ENCODE measurements around the gene UBAP2.
"Not testable (repeated sequence)": the region's sequence is repeated elsewhere in the genome, so short reads cannot be mapped to it uniquely, and the experiment has no call there.

UBAP2 gene

GRCh38 chr9:33972698-33973097 lies 76.0 kb downstream of the UBAP2 start:
- H3K9ac ChIP-seq (ENCODE audit: low read depth, low read length) = no peak overlapping the region
- no peaks in the 10 kb centered on the region for H3K9me3 ChIP-seq (ENCODE audit: control insufficient read depth, insufficient read depth, low read length)
- H3K36me3 ChIP-seq (ENCODE audit: insufficient read depth, low read length) = peaks cover 7% of the 10 kb centered on the region; the same call in 1 of the 2 replicates
- H3K4me1 ChIP-seq (ENCODE audit: insufficient read depth, low read length) = no peaks in the 10 kb centered on the region

- H3K9ac ChIP-seq (ENCODE audit: low read depth, low read length) = no peak overlapping the region
- H3K9me3 ChIP-seq (ENCODE audit: control insufficient read depth, insufficient read depth, low read length) = no peaks in the 10 kb centered on the region
- H3K36me3 ChIP-seq (ENCODE audit: insufficient read depth, low read length) = no peaks in the 10 kb centered on the region
- no peaks in the 10 kb centered on the region for H3K4me1 ChIP-seq (ENCODE audit: insufficient read depth, low read length)
These were observed 84.5 kb downstream of the UBAP2 start for GRCh38 chr9:33964086-33964768.

- not testable (repeated sequence) for H3K4me1 ChIP-seq (ENCODE audit: insufficient read depth, low read length); H3K36me3 ChIP-seq (ENCODE audit: insufficient read depth, low read length); H3K9ac ChIP-seq (ENCODE audit: low read depth, low read length); H3K9me3 ChIP-seq (ENCODE audit: control insufficient read depth, insufficient read depth, low read length)
These were observed 86.2 kb downstream of the UBAP2 start for GRCh38 chr9:33962468-33962867.

GRCh38 chr9:33959725-33960124 lies 89.0 kb downstream of the UBAP2 start:
- Histone ChIP-seq H3K9me3 (ENCODE audit: control insufficient read depth, insufficient read depth, low read length) (no peaks in the 10 kb centered on the region), H3K4me1 (ENCODE audit: insufficient read depth, low read length) (no peaks in the 10 kb centered on the region), H3K36me3 (ENCODE audit: insufficient read depth, low read length) (peaks cover 13% of the 10 kb centered on the region), H3K9ac (ENCODE audit: low read depth, low read length) (no peak overlapping the region)

GRCh38 chr9:33956544-33956943 lies 92.1 kb downstream of the UBAP2 start:
- H3K36me3 ChIP-seq (ENCODE audit: insufficient read depth, low read length) = peaks cover 13% of the 10 kb centered on the region
- no peak overlapping the region for H3K9ac ChIP-seq (ENCODE audit: low read depth, low read length)
- H3K9me3 ChIP-seq (ENCODE audit: control insufficient read depth, insufficient read depth, low read length) = no peaks in the 10 kb centered on the region
- H3K4me1 ChIP-seq (ENCODE audit: insufficient read depth, low read length) = no peaks in the 10 kb centered on the region

- no peak overlapping the region for H3K9ac ChIP-seq (ENCODE audit: low read depth, low read length)
- H3K36me3 ChIP-seq (ENCODE audit: insufficient read depth, low read length) = peaks cover 8% of the 10 kb centered on the region
These were observed 96.6 kb downstream of the UBAP2 start for GRCh38 chr9:33952066-33952465.

GRCh38 chr9:33950371-33950770 lies 98.3 kb downstream of the UBAP2 start:
- H3K4me1 ChIP-seq (ENCODE audit: insufficient read depth, low read length) = no peaks in the 10 kb centered on the region
- no peak overlapping the region for H3K9ac ChIP-seq (ENCODE audit: low read depth, low read length)
- no peaks in the 10 kb centered on the region for H3K9me3 ChIP-seq (ENCODE audit: control insufficient read depth, insufficient read depth, low read length)
- peaks cover 9% of the 10 kb centered on the region for H3K36me3 ChIP-seq (ENCODE audit: insufficient read depth, low read length)

More at GRCh38 chr9:33952066-33952465, 96.6 kb downstream of the UBAP2 start:
- H3K9me3 ChIP-seq (ENCODE audit: control insufficient read depth, insufficient read depth, low read length) = no peaks in the 10 kb centered on the region
- no peaks in the 10 kb centered on the region for H3K4me1 ChIP-seq (ENCODE audit: insufficient read depth, low read length)

- Histone ChIP-seq H3K36me3 (ENCODE audit: insufficient read depth, low read length) (peaks cover 27% of the 10 kb centered on the region), H3K4me1 (ENCODE audit: insufficient read depth, low read length) (peaks cover 12% of the 10 kb centered on the region; the same call in 1 of the 2 replicates), H3K9ac (ENCODE audit: low read depth, low read length) (no peak overlapping the region), H3K9me3 (ENCODE audit: control insufficient read depth, insufficient read depth, low read length) (no peaks in the 10 kb centered on the region)
These were observed 101.7 kb downstream of the UBAP2 start for GRCh38 chr9:33946779-33947535.

- peaks cover 30% of the 10 kb centered on the region for H3K36me3 ChIP-seq (ENCODE audit: insufficient read depth, low read length)
- no peaks in the 10 kb centered on the region for H3K9me3 ChIP-seq (ENCODE audit: control insufficient read depth, insufficient read depth, low read length)
- peaks cover 12% of the 10 kb centered on the region; the same call in 1 of the 2 replicates for H3K4me1 ChIP-seq (ENCODE audit: insufficient read depth, low read length)
- H3K9ac ChIP-seq (ENCODE audit: low read depth, low read length) = no peak overlapping the region
These were observed 105.3 kb downstream of the UBAP2 start for GRCh38 chr9:33943389-33943788.

GRCh38 chr9:33942471-33943083 lies 106.1 kb downstream of the UBAP2 start:
- Histone ChIP-seq H3K9me3 (ENCODE audit: control insufficient read depth, insufficient read depth, low read length) (no peaks in the 10 kb centered on the region), H3K36me3 (ENCODE audit: insufficient read depth, low read length) (peaks cover 30% of the 10 kb centered on the region), H3K4me1 (ENCODE audit: insufficient read depth, low read length) (peaks cover 12% of the 10 kb centered on the region; the same call in 1 of the 2 replicates), H3K9ac (ENCODE audit: low read depth, low read length) (no peak overlapping the region)

- Histone ChIP-seq H3K36me3 (ENCODE audit: insufficient read depth, low read length) (peaks cover 25% of the 10 kb centered on the region), H3K9me3 (ENCODE audit: control insufficient read depth, insufficient read depth, low read length) (no peaks in the 10 kb centered on the region), H3K4me1 (ENCODE audit: insufficient read depth, low read length) (peaks cover 16% of the 10 kb centered on the region; the same call in 1 of the 2 replicates), H3K9ac (ENCODE audit: low read depth, low read length) (no peak overlapping the region)
These were observed 108.5 kb downstream of the UBAP2 start for GRCh38 chr9:33939924-33940874.

- H3K4me1 ChIP-seq (ENCODE audit: insufficient read depth, low read length) = peaks cover 16% of the 10 kb centered on the region
- peaks cover 37% of the 10 kb centered on the region for H3K36me3 ChIP-seq (ENCODE audit: insufficient read depth, low read length)
- no peaks in the 10 kb centered on the region for H3K9me3 ChIP-seq (ENCODE audit: control insufficient read depth, insufficient read depth, low read length)
- H3K9ac ChIP-seq (ENCODE audit: low read depth, low read length) = no peak overlapping the region
These were observed 114.4 kb downstream of the UBAP2 start for GRCh38 chr9:33934188-33934878.

GRCh38 chr9:33932078-33932807 lies 116.4 kb downstream of the UBAP2 start:
- Histone ChIP-seq H3K9me3 (ENCODE audit: control insufficient read depth, insufficient read depth, low read length) (no peaks in the 10 kb centered on the region), H3K9ac (ENCODE audit: low read depth, low read length) (no peak overlapping the region), H3K36me3 (ENCODE audit: insufficient read depth, low read length) (peaks cover 42% of the 10 kb centered on the region), H3K4me1 (ENCODE audit: insufficient read depth, low read length) (peaks cover 16% of the 10 kb centered on the region)

Data from ES-I3 (cell line).